ENCODE data around the gene CTTN. TPM values are rescaled to one million over a fixed set of nuclear protein-coding genes. Genes with fewer than 3 reads are reported as not detected.

CTTN gene
- total and polyA plus RNA-seq, 3 donors from 2014 or later, result 136 to 377 (median 354) TPM

DNA sequence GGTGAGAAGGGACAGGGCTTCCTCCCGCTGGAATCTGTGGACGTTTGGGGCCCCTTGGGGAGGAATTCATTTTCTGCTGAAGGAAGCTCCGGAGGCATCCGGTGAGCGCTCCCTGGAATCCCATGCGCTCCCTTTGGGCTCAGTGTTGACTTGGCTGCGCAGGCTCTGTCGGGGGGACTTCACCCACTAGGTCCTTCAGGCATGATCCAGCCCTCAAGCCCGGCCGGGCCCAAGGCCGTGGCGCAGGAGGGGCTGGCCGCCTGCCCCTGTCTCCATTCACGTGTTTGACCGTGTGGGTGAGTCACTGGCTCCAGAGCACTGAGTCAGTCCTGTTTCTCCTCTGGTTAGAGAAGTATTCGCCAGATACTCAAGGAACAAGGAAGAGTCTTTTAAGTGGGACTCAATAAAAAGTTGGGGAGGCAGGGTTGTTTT, 1.4 kb downstream of the CTTN start:
- peak overlapping the region; percentile 86 to 89 for H3K27ac ChIP-seq
- TF ChIP-seq, protein P1, sequence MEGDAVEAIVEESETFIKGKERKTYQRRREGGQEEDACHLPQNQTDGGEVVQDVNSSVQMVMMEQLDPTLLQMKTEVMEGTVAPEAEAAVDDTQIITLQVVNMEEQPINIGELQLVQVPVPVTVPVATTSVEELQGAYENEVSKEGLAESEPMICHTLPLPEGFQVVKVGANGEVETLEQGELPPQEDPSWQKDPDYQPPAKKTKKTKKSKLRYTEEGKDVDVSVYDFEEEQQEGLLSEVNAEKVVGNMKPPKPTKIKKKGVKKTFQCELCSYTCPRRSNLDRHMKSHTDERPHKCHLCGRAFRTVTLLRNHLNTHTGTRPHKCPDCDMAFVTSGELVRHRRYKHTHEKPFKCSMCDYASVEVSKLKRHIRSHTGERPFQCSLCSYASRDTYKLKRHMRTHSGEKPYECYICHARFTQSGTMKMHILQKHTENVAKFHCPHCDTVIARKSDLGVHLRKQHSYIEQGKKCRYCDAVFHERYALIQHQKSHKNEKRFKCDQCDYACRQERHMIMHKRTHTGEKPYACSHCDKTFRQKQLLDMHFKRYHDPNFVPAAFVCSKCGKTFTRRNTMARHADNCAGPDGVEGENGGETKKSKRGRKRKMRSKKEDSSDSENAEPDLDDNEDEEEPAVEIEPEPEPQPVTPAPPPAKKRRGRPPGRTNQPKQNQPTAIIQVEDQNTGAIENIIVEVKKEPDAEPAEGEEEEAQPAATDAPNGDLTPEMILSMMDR (IDR thresholded peaks at IDR 0.05), result no peak
- TF ChIP-seq POLR2A (IDR thresholded peaks at IDR 0.05), result no peak
- DNase-seq, result peak; percentile 92
- peaks cover 34% of the 10 kb centered on the region for H3K4me1 ChIP-seq
- intact Hi-C loops (cut with DNase I; ENCODE audit: low total_unique reads), result no loop called here
- WGBS, 2 donors, result 0 to 1% methylated on average over 1 to 16 of the region's 16 CpGs
- H3K36me3 ChIP-seq (ENCODE audit: low read depth, missing control alignments), result no peaks in the 10 kb centered on the region
- H3K9me3 ChIP-seq, result no peaks in the 10 kb centered on the region
- H3K27me3 ChIP-seq, result no peaks in the 10 kb centered on the region
- peak overlapping the region; percentile 96 to 97 for H3K4me3 ChIP-seq

GRCh38 chr11:70400643-70401042, 2.3 kb downstream of the CTTN start:
- H3K4me1 ChIP-seq, result peaks cover 37% of the 10 kb centered on the region
- no peak for DNase-seq
- H3K27me3 ChIP-seq, result no peaks in the 10 kb centered on the region
- TF ChIP-seq POLR2A (IDR thresholded peaks at IDR 0.05), result no peak
- TF ChIP-seq, protein P1 (IDR thresholded peaks at IDR 0.05), result no peak
- peak overlapping the region; percentile 86 to 89 for H3K27ac ChIP-seq
- no peaks in the 10 kb centered on the region for H3K9me3 ChIP-seq
- no peaks in the 10 kb centered on the region for H3K36me3 ChIP-seq (ENCODE audit: low read depth, missing control alignments)
- intact Hi-C loops (cut with DNase I; ENCODE audit: low total_unique reads), result no loop called here
- WGBS, 2 donors, result 56 to 68% methylated on average over 8 of the region's 8 CpGs
- no peak overlapping the region for H3K4me3 ChIP-seq

DNA sequence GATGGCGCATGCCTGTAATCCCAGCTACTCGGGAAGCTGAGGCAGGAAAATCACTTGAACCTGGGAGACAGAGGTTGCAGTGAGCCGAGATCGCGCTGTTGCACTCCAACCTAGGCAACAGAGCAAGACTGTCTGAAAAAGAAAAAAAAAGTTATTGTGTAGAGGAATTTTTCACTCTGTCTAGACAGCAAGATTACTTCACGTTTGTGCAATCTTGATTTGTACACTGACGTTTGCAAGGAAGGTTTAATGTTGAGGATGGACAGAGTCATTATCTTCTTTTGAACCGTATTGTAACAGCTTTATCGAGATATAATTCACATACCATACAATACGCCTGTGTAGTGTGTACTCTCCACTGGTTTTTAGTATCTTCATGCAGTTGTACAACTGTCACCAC, 3.7 kb downstream of the CTTN start:
- Histone ChIP-seq H3K4me3 (no peak overlapping the region), H3K27ac (peak overlapping the region in 1 of 2 donors; percentile 11), H3K4me1 (peaks cover 38% of the 10 kb centered on the region)

DNA sequence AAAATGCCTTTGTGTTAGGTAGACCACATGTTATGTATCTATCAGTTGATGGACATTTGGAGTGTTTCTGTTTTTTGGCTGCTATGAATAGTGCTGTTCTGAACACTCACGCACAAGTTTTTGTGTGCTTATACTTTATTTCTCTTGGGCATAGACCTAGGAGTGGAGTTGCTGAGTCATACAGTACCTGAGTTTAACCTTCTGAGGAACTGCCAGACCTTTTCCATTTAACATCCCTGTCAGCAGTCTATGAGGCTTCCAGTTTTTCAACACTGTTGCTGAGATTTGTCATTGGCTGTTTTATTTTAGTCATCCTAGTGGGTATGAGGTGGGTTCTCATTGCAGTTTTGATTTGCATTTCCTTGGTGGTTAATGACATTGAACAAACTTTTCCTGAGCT, 4.4 kb downstream of the CTTN start:
- no peaks in the 10 kb centered on the region for H3K36me3 ChIP-seq (ENCODE audit: low read depth, missing control alignments)
- WGBS, 2 donors, result 0 to 87% methylated on average over 1 of the region's 1 CpG
- TF ChIP-seq, protein P1 (IDR thresholded peaks at IDR 0.05), result no peak
- no peak for TF ChIP-seq POLR2A (IDR thresholded peaks at IDR 0.05)
- intact Hi-C loops (cut with DNase I; ENCODE audit: low total_unique reads), result no loop called here
- no peaks in the 10 kb centered on the region for H3K9me3 ChIP-seq
- H3K4me1 ChIP-seq, result peaks cover 31% of the 10 kb centered on the region
- no peak overlapping the region for H3K27ac ChIP-seq
- no peak overlapping the region for H3K4me3 ChIP-seq
- no peaks in the 10 kb centered on the region for H3K27me3 ChIP-seq
- DNase-seq, result no peak

More for the DNA sequence above, 3.7 kb downstream of the CTTN start:
- no peaks in the 10 kb centered on the region for H3K36me3 ChIP-seq (ENCODE audit: low read depth, missing control alignments)
- DNase-seq, result no peak
- WGBS, 2 donors, result 62 to 82% methylated on average over 10 of the region's 10 CpGs
- no peaks in the 10 kb centered on the region for H3K27me3 ChIP-seq
- intact Hi-C loops (cut with DNase I; ENCODE audit: low total_unique reads), result no loop called here
- no peaks in the 10 kb centered on the region for H3K9me3 ChIP-seq
- TF ChIP-seq, protein P1 (IDR thresholded peaks at IDR 0.05), result no peak
- no peak for TF ChIP-seq POLR2A (IDR thresholded peaks at IDR 0.05)

- peaks cover 30% of the 10 kb centered on the region for H3K4me1 ChIP-seq
- no peak overlapping the region for H3K4me3 ChIP-seq
- TF ChIP-seq POLR2A (IDR thresholded peaks at IDR 0.05), result no peak
- TF ChIP-seq, protein P1 (IDR thresholded peaks at IDR 0.05), result no peak
- no peak overlapping the region for H3K27ac ChIP-seq
- H3K36me3 ChIP-seq (ENCODE audit: low read depth, missing control alignments), result no peaks in the 10 kb centered on the region
- no peaks in the 10 kb centered on the region for H3K27me3 ChIP-seq
- no peak for DNase-seq
- intact Hi-C loops (cut with DNase I; ENCODE audit: low total_unique reads), result no loop called here
- no peaks in the 10 kb centered on the region for H3K9me3 ChIP-seq
- 89 to 90% methylated on average over 11 of the region's 11 CpGs for WGBS, 2 donors
Measured at GRCh38 chr11:70404244-70404643, 5.9 kb downstream of the CTTN start.

All from testis (tissue), 3 donors.